ENCODE results near the gene HUNK. TPM values are rescaled to one million over a fixed set of nuclear protein-coding genes. Genes with fewer than 3 reads are reported as not detected.
"Not testable (repeated sequence)": the region's sequence is repeated elsewhere in the genome, so short reads cannot be mapped to it uniquely, and the experiment has no call there.

The HUNK gene
- total RNA-seq, 2 donors from 2014 or later: 0.20 to 2.0 TPM

- H3K4me1 ChIP-seq: no peaks in the 10 kb centered on the region
- H3K4me3 ChIP-seq: no peak overlapping the region
- H3K36me3 ChIP-seq: no peaks in the 10 kb centered on the region
- no peak overlapping the region for H3K27ac ChIP-seq
- H3K27me3 ChIP-seq: no peaks in the 10 kb centered on the region
- H3K9me3 ChIP-seq: no peaks in the 10 kb centered on the region
- DNase-seq (ENCODE audit: low spot score): no peak
- no peak for TF ChIP-seq CTCF (IDR thresholded peaks at IDR 0.05)
Observed at GRCh38 chr21:31943561-31943960, 70.7 kb downstream of the HUNK start.

- Histone ChIP-seq H3K27me3 (no peaks in the 10 kb centered on the region), H3K27ac (no peak overlapping the region), H3K4me1 (no peaks in the 10 kb centered on the region), H3K9me3 (no peaks in the 10 kb centered on the region), H3K36me3 (no peaks in the 10 kb centered on the region), H3K4me3 (no peak overlapping the region)
- no peak for DNase-seq (ENCODE audit: low spot score)
- TF ChIP-seq CTCF (IDR thresholded peaks at IDR 0.05): no peak
Observed at GRCh38 chr21:31945141-31945540, 72.3 kb downstream of the HUNK start.

- DNase-seq (ENCODE audit: low spot score): no peak
- Histone ChIP-seq H3K4me3 (no peak overlapping the region), H3K27ac (no peak overlapping the region), H3K27me3 (no peaks in the 10 kb centered on the region), H3K9me3 (no peaks in the 10 kb centered on the region), H3K4me1 (no peaks in the 10 kb centered on the region), H3K36me3 (no peaks in the 10 kb centered on the region)
- no peak for TF ChIP-seq CTCF (IDR thresholded peaks at IDR 0.05)
Observed at GRCh38 chr21:31945546-31945945, 72.7 kb downstream of the HUNK start.

GRCh38 chr21:31946231-31946630 lies 73.4 kb downstream of the HUNK start:
- no peak overlapping the region for H3K4me3 ChIP-seq
- DNase-seq (ENCODE audit: low spot score): no peak
- H3K27me3 ChIP-seq: no peaks in the 10 kb centered on the region
- no peaks in the 10 kb centered on the region for H3K36me3 ChIP-seq
- H3K9me3 ChIP-seq: no peaks in the 10 kb centered on the region
- H3K27ac ChIP-seq: no peak overlapping the region
- TF ChIP-seq CTCF (IDR thresholded peaks at IDR 0.05): no peak
- no peaks in the 10 kb centered on the region for H3K4me1 ChIP-seq

GRCh38 chr21:31946876-31947550 lies 74.2 kb downstream of the HUNK start:
- not testable (repeated sequence) for DNase-seq (ENCODE audit: low spot score); H3K4me1 ChIP-seq; H3K4me3 ChIP-seq; H3K36me3 ChIP-seq; H3K27me3 ChIP-seq; H3K9me3 ChIP-seq; H3K27ac ChIP-seq

- no peak for TF ChIP-seq CTCF (IDR thresholded peaks at IDR 0.05)
- H3K4me1 ChIP-seq: no peaks in the 10 kb centered on the region
- no peak for DNase-seq (ENCODE audit: low spot score)
Observed at GRCh38 chr21:31948676-31949075, 75.9 kb downstream of the HUNK start.

More at GRCh38 chr21:31948676-31949075, 75.9 kb downstream of the HUNK start:
- Histone ChIP-seq H3K27me3 (no peaks in the 10 kb centered on the region), H3K9me3 (no peaks in the 10 kb centered on the region), H3K36me3 (no peaks in the 10 kb centered on the region), H3K27ac (no peak overlapping the region), H3K4me3 (no peak overlapping the region)

Data from right atrium auricular region (tissue), 2 donors.